ENCODE results near the gene CCT5.

CCT5 gene

DNA sequence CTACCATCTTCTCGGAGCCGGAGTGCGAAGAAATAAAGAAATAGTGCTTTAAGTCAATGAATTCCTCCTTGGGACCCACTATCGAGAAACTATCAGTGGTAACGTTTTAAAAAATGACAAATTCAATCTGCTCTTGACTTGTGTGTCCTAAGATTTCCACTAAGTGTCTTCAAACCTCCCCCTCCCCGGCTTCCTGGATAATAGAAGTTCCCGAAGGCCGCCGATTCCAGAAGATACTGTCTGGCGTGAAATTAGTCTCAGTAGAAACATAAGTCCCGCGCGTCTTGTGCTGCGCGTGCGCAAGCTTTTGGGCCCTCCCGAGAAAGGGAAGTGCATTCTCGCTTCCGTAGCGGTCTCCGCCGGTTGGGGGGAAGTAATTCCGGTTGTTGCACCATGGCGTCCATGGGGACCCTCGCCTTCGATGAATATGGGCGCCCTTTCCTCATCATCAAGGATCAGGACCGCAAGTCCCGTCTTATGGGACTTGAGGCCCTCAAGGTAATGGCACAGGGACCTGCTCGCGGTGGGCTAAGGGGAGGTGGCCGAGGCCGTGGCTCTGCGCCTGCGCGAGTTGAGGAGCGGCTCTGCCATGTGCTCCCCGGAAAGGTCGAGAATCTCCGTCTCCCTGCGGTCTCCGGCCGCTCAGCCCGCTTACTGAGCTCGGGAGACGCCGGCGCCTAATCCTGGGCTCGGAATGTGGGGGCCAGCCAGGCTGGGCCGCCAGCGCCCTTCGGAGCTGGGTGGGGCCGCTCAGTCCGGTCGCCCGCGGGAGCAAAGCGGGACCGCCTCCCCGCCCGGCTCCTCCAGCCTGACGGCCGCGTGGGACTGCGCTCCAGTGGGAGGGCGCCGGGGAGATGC lies at the start of gene CCT5:
CCT5 (plus strand) TSS at position 333 of the 858 bp plus-strand sequence; CDS start at position 394, 61 bp downstream.
- peak within 1 kb of the TSS; percentile 95 for H2AFZ ChIP-seq (ENCODE audit: low read length)

DNA sequence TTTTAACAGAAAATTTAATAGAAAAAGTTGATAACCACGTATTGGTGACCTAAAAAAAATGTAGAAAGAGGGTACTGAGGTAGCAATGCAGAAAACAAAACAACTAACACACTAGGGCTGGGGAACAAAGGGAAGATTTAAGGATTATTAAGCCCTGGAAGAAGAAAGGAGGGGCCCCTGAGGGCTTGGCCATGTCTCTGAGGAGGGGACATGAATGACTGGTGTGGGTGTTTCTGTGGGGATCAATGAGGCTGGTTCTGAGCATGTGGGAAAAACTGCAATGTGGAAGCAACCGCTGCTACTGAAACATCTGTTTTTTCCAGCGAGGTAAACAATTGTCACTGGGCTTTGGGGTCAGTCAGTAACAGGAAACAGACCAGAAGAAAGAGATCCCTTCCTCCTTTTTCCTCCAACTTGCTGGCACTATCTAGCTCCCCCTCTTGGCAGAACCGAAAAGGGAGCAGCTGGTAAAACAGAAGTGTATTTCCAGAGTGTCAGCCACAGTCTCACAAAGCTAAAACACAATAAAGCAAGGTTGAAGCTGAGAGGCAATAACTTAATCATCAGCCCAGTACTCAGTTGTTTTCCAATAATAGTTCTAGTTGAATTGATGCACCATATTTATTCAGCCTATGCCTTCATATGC lies 48.7 kb upstream of the CCT5 start:
- TF ChIP-seq CTCF (conservative IDR thresholded peaks at IDR 0.05; ENCODE audit: low read length) (peak; percentile 65), EZH2phosphoT487 (IDR thresholded peaks at IDR 0.05; ENCODE audit: borderline replicate concordance) (no peak)
- Histone ChIP-seq H3K36me3 (ENCODE audit: insufficient read depth, low read length) (no peaks in the 10 kb centered on the region), H3K4me1 (ENCODE audit: insufficient read depth, low read length, poor library complexity, severe bottlenecking) (no peaks in the 10 kb centered on the region), H3F3A (ENCODE audit: low read depth) (no peaks in the 10 kb centered on the region), H2AFZ (ENCODE audit: low read length) (no peak overlapping the region), H3K9ac (ENCODE audit: low read depth, low read length, poor library complexity, severe bottlenecking) (no peak overlapping the region), H3K9me2 (replicated peaks; ENCODE audit: low read depth, low read length) (no peaks in the 10 kb centered on the region), H3K4me2 (ENCODE audit: low read depth, low read length, poor library complexity, severe bottlenecking) (no peak overlapping the region), H3K27me3 (ENCODE audit: insufficient read depth, low read length, poor library complexity, severe bottlenecking) (no peaks in the 10 kb centered on the region), H3K79me2 (ENCODE audit: insufficient read depth, low read length) (no peaks in the 10 kb centered on the region), H3K9me3 (ENCODE audit: insufficient read depth, low read depth, low read length) (peaks cover 8% of the 10 kb centered on the region; the same call in 1 of the 2 replicates), H4K20me1 (ENCODE audit: insufficient read depth, low read length, poor library complexity, severe bottlenecking) (no peaks in the 10 kb centered on the region), H3K4me3 (ENCODE audit: low read length, poor library complexity, severe bottlenecking) (no peak overlapping the region)

More for the DNA sequence above, at the start of gene CCT5:
- Histone ChIP-seq H3K79me2 (ENCODE audit: insufficient read depth, low read length) (peaks cover 78% of the 10 kb centered on the region), H3K36me3 (ENCODE audit: insufficient read depth, low read length) (peaks cover 13% of the 10 kb centered on the region; the same call in 1 of the 2 replicates), H3K4me2 (ENCODE audit: low read depth, low read length, poor library complexity, severe bottlenecking) (peak within 1 kb of the TSS; percentile 96), H3K9me2 (replicated peaks; ENCODE audit: low read depth, low read length) (no peaks in the 10 kb centered on the region), H3K9ac (ENCODE audit: low read depth, low read length, poor library complexity, severe bottlenecking) (peak within 1 kb of the TSS; percentile 88), H3F3A (ENCODE audit: low read depth) (no peaks in the 10 kb centered on the region), H3K4me3 (ENCODE audit: low read length, poor library complexity, severe bottlenecking) (peak within 1 kb of the TSS; percentile 78), H4K20me1 (ENCODE audit: insufficient read depth, low read length, poor library complexity, severe bottlenecking) (peaks cover 46% of the 10 kb centered on the region), H3K27me3 (ENCODE audit: insufficient read depth, low read length, poor library complexity, severe bottlenecking) (no peaks in the 10 kb centered on the region), H3K4me1 (ENCODE audit: insufficient read depth, low read length, poor library complexity, severe bottlenecking) (peaks cover 48% of the 10 kb centered on the region), H3K9me3 (ENCODE audit: insufficient read depth, low read depth, low read length) (no peaks in the 10 kb centered on the region)
- TF ChIP-seq EZH2phosphoT487 (IDR thresholded peaks at IDR 0.05; ENCODE audit: borderline replicate concordance) (no peak), CTCF (conservative IDR thresholded peaks at IDR 0.05; ENCODE audit: low read length) (no peak)

DNA sequence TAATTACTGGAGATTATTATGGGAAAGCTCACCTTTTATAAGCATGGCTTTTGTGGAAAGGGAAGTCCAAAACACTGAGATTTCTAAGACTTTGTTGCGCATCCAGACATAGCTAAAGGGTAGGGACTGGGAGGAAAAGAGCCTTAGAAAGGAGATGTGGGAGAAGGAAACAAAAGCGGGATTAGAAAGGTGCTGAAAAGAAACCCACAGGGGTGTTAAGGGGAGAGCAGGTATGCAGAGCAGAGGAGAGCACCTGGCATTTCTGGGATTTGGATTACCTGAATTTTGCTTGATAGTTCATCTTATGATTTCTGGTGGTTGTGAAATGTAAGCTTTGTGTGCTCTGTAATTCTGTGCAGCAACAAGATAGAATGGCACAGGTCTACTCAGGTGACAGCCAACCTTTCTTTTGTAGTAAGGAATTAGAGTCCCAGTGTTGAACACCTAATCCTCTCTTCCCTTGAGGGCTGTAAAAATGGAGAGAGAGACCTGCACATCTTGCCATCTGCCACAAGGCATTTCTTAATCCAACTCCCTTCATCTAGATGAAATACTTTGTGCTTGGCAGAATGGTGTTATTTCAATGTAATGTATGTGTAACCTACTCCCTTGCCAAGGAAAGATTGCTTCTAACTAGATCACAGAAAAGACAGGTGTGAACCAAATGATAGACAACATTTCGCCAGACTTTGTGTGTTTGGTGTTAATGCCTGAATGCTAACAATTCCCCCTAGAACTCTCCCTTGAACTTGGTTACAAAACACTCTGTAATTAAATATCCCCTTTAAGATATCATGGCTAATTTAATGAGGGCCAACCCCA lies 47.8 kb upstream of the CCT5 start:
- Histone ChIP-seq H3K27me3 (ENCODE audit: insufficient read depth, low read length, poor library complexity, severe bottlenecking) (no peaks in the 10 kb centered on the region), H3K36me3 (ENCODE audit: insufficient read depth, low read length) (no peaks in the 10 kb centered on the region), H3K4me1 (ENCODE audit: insufficient read depth, low read length, poor library complexity, severe bottlenecking) (no peaks in the 10 kb centered on the region), H3K9me3 (ENCODE audit: insufficient read depth, low read depth, low read length) (peaks cover 8% of the 10 kb centered on the region; the same call in 1 of the 2 replicates), H2AFZ (ENCODE audit: low read length) (no peak overlapping the region), H3F3A (ENCODE audit: low read depth) (no peaks in the 10 kb centered on the region), H3K9me2 (replicated peaks; ENCODE audit: low read depth, low read length) (no peaks in the 10 kb centered on the region), H3K79me2 (ENCODE audit: insufficient read depth, low read length) (no peaks in the 10 kb centered on the region), H3K4me3 (ENCODE audit: low read length, poor library complexity, severe bottlenecking) (no peak overlapping the region), H4K20me1 (ENCODE audit: insufficient read depth, low read length, poor library complexity, severe bottlenecking) (no peaks in the 10 kb centered on the region), H3K9ac (ENCODE audit: low read depth, low read length, poor library complexity, severe bottlenecking) (no peak overlapping the region), H3K4me2 (ENCODE audit: low read depth, low read length, poor library complexity, severe bottlenecking) (no peak overlapping the region)
- no peak for TF ChIP-seq CTCF (conservative IDR thresholded peaks at IDR 0.05; ENCODE audit: low read length)
- TF ChIP-seq EZH2phosphoT487 (IDR thresholded peaks at IDR 0.05; ENCODE audit: borderline replicate concordance), result no peak
